ENCODE results near the gene TUBB.
A peak's percentile ranks its signal among the peaks of the same experiment; 100 is the strongest.

The TUBB gene

GRCh38 chr6:30687659-30688431, 32.3 kb upstream of the TUBB start:
- no peak for DNase-seq (ENCODE audit: low read depth)

- no peak for DNase-seq (ENCODE audit: low read depth)
These were observed 31.6 kb upstream of the TUBB start for GRCh38 chr6:30688569-30688968.

GRCh38 chr6:30689022-30689865, 30.9 kb upstream of the TUBB start:
- DNase-seq (ENCODE audit: low read depth) = no peak

- DNase-seq (ENCODE audit: low read depth) = no peak
These were observed 30.2 kb upstream of the TUBB start for GRCh38 chr6:30689985-30690384.

- DNase-seq (ENCODE audit: low read depth) = peak; percentile 66
These were observed 29.5 kb upstream of the TUBB start, which contains the start of gene NRM for GRCh38 chr6:30690403-30691207. Gene NRM (minus strand): TSS chr6:30690984. CDS start chr6:30690974, 10 bp downstream.

GRCh38 chr6:30691208-30691847, 28.8 kb upstream of the TUBB start:
- DNase-seq (ENCODE audit: low read depth) = no peak

GRCh38 chr6:30696432-30696831, 23.7 kb upstream of the TUBB start:
- DNase-seq (ENCODE audit: low read depth) = no peak

- no peak for DNase-seq (ENCODE audit: low read depth)
These were observed 19.8 kb upstream of the TUBB start for GRCh38 chr6:30700340-30700739.

- no peak for DNase-seq (ENCODE audit: low read depth)
These were observed 17.1 kb upstream of the TUBB start for GRCh38 chr6:30703011-30703410.

- no peak for DNase-seq (ENCODE audit: low read depth)
These were observed 16.3 kb upstream of the TUBB start for GRCh38 chr6:30703821-30704220.

- DNase-seq (ENCODE audit: low read depth) = no peak
These were observed 14.5 kb upstream of the TUBB start for GRCh38 chr6:30705620-30706019.

GRCh38 chr6:30707281-30707850, 12.8 kb upstream of the TUBB start:
- DNase-seq (ENCODE audit: low read depth) = no peak

GRCh38 chr6:30709101-30709868, 10.9 kb upstream of the TUBB start:
- DNase-seq (ENCODE audit: low read depth) = no peak

- DNase-seq (ENCODE audit: low read depth) = no peak
These were observed 8.3 kb upstream of the TUBB start for GRCh38 chr6:30711758-30712380.

- no peak for DNase-seq (ENCODE audit: low read depth)
These were observed 7.7 kb upstream of the TUBB start for GRCh38 chr6:30712441-30712945.

GRCh38 chr6:30714263-30714662, 5.9 kb upstream of the TUBB start:
- no peak for DNase-seq (ENCODE audit: low read depth)

- DNase-seq (ENCODE audit: low read depth) = no peak
These were observed 3.3 kb upstream of the TUBB start for GRCh38 chr6:30716879-30717128.

- DNase-seq (ENCODE audit: low read depth) = peak; percentile 100
These were observed 2.9 kb upstream of the TUBB start, which contains the start of gene MDC1 for GRCh38 chr6:30717129-30717844. Gene MDC1 (minus strand): TSS chr6:30717281. CDS start chr6:30715175, 2,106 bp downstream.

Measured in amniotic epithelial cell (primary cell).